ENCODE results near the gene RBM17. TPM values are rescaled to one million over a fixed set of nuclear protein-coding genes. Genes with fewer than 3 reads are reported as not detected.

The RBM17 gene
- total RNA-seq, 1 experiment from 2014 or later: 124 TPM

GRCh38 chr10:6045314-6045848 is 43.5 kb upstream of the RBM17 start:
- no peaks in the 10 kb centered on the region for H4K20me1 ChIP-seq (ENCODE audit: control insufficient read depth, insufficient read depth, insufficient read length)
- H3K18ac ChIP-seq (ENCODE audit: insufficient read length, low read depth, low read length): no peak overlapping the region
- no peak overlapping the region for H3T11ph ChIP-seq (ENCODE audit: low read length)
- no peaks in the 10 kb centered on the region for H3K27me3 ChIP-seq (ENCODE audit: insufficient read depth, low read length)
- H3K4ac ChIP-seq (ENCODE audit: low read depth, low read length): no peak overlapping the region
- H2BK20ac ChIP-seq (ENCODE audit: low read depth, low read length, poor library complexity, severe bottlenecking): no peak overlapping the region
- H2AFZ ChIP-seq (ENCODE audit: low read length): no peak overlapping the region
- no peak overlapping the region for H3K9ac ChIP-seq (ENCODE audit: extremely low read depth, insufficient read length, low read length)
- no peak overlapping the region for H3K4me2 ChIP-seq (ENCODE audit: insufficient read depth, insufficient read length, low read length)
- no peak for TF ChIP-seq CTCF (conservative IDR thresholded peaks at IDR 0.05)
- no peak overlapping the region for H4K91ac ChIP-seq (ENCODE audit: insufficient read length, low read depth, low read length)
- H2BK12ac ChIP-seq (ENCODE audit: insufficient read length, low read depth, low read length): no peak overlapping the region
- H3K23ac ChIP-seq (ENCODE audit: insufficient read length, low read depth, low read length): no peak overlapping the region
- H3K23me2 ChIP-seq (ENCODE audit: insufficient read length, low read depth, low read length, poor library complexity, severe bottlenecking): no peaks in the 10 kb centered on the region
- WGBS (ENCODE audit: extremely low coverage, insufficient read length, low lambda C conversion rate): no CpG with 5 or more reads among the region's 8 CpGs
- no peak overlapping the region for H3K56ac ChIP-seq (ENCODE audit: insufficient read length, low read depth, low read length)
- H3K36me3 Mint-ChIP-seq (ENCODE audit: insufficient read depth in 1 of 3, low read depth in 3 of 3): no peaks in the 10 kb centered on the region
- no peak overlapping the region for H3K14ac ChIP-seq (ENCODE audit: insufficient read depth, low read length)
- H3K79me1 ChIP-seq (ENCODE audit: insufficient read depth, low read depth, low read length, poor library complexity, severe bottlenecking): no peaks in the 10 kb centered on the region
- H3K9me3 Mint-ChIP-seq: no peaks in the 10 kb centered on the region; a peak in 1 of 5 replicates
- no peak overlapping the region for H4K8ac ChIP-seq (replicated peaks; ENCODE audit: insufficient read length, low read depth, low read length)
- no peaks in the 10 kb centered on the region for H3K9me3 ChIP-seq (ENCODE audit: control insufficient read depth, low read depth, low read length)
- H3K4me1 ChIP-seq (ENCODE audit: insufficient read depth, low read length): no peaks in the 10 kb centered on the region
- H2BK15ac ChIP-seq (ENCODE audit: low read depth, low read length): no peak overlapping the region
- DNase-seq: no peak
- H2BK120ac ChIP-seq (ENCODE audit: low read depth, low read length, poor library complexity, severe bottlenecking): no peak overlapping the region
- peaks cover 0 to 4% of the 10 kb centered on the region in 2 experiments; a peak in 1 of 4 replicates for H3K4me1 Mint-ChIP-seq
- no peak overlapping the region for H2BK5ac ChIP-seq (ENCODE audit: insufficient read length, low read length)
- no peak overlapping the region for H3K4me3 Mint-ChIP-seq
- H3K27me3 Mint-ChIP-seq (ENCODE audit: low read depth): peaks cover 13% of the 10 kb centered on the region
- no peak overlapping the region for H3K27ac ChIP-seq (ENCODE audit: insufficient read length, low read depth, low read length)
- no peak overlapping the region for H3K27ac Mint-ChIP-seq
- H4K5ac ChIP-seq (ENCODE audit: insufficient read length, low read depth, low read length): no peak overlapping the region
- H3K79me2 ChIP-seq (ENCODE audit: insufficient read depth, low read length): no peaks in the 10 kb centered on the region
- no peak overlapping the region for H2AK5ac ChIP-seq (ENCODE audit: insufficient read length, low read length)
